Effector memory CD4-positive, alpha-beta T cell (primary cell): ENCODE data around the gene PDGFRB.

Experiments used
- DNase-seq, 3 donors: peaks; one replicate each; pipeline ENCODE4 v3.0.0-alpha.2; 2020
- H3K27ac ChIP-seq: 2 replicates; pipeline ENCODE4 v1.7.0; 2013; ENCODE audit warnings: mild to moderate bottlenecking, low read length, moderate library complexity; ENCODE audit not compliant: insufficient read depth, poor library complexity, severe bottlenecking
- H3K27me3 ChIP-seq: replicated peaks from 2 replicates; pipeline ENCODE4 v1.7.0; 2013; ENCODE audit warnings: mild to moderate bottlenecking, low read length; ENCODE audit not compliant: insufficient read depth, control insufficient read depth, poor library complexity, severe bottlenecking
- H3K36me3 ChIP-seq: 2 replicates; pipeline ENCODE4 v1.7.0; 2013; ENCODE audit warnings: mild to moderate bottlenecking, low read length, moderate library complexity; ENCODE audit not compliant: control insufficient read depth, insufficient read depth
- H3K4me1 ChIP-seq: 2 replicates; pipeline ENCODE4 v1.7.0; 2013; ENCODE audit warnings: low read length, mild to moderate bottlenecking; ENCODE audit not compliant: control insufficient read depth, insufficient read depth, poor library complexity, severe bottlenecking
- H3K4me3 ChIP-seq: 2 replicates; pipeline ENCODE4 v1.7.0; 2013; ENCODE audit warnings: low read length, low read depth, mild to moderate bottlenecking; ENCODE audit not compliant: insufficient read depth, poor library complexity, severe bottlenecking
- H3K9me3 ChIP-seq: 2 replicates; pipeline ENCODE4 v1.7.0; 2013; ENCODE audit warnings: mild to moderate bottlenecking, low read length, moderate library complexity; ENCODE audit not compliant: control insufficient read depth

Gene PDGFRB

DNA sequence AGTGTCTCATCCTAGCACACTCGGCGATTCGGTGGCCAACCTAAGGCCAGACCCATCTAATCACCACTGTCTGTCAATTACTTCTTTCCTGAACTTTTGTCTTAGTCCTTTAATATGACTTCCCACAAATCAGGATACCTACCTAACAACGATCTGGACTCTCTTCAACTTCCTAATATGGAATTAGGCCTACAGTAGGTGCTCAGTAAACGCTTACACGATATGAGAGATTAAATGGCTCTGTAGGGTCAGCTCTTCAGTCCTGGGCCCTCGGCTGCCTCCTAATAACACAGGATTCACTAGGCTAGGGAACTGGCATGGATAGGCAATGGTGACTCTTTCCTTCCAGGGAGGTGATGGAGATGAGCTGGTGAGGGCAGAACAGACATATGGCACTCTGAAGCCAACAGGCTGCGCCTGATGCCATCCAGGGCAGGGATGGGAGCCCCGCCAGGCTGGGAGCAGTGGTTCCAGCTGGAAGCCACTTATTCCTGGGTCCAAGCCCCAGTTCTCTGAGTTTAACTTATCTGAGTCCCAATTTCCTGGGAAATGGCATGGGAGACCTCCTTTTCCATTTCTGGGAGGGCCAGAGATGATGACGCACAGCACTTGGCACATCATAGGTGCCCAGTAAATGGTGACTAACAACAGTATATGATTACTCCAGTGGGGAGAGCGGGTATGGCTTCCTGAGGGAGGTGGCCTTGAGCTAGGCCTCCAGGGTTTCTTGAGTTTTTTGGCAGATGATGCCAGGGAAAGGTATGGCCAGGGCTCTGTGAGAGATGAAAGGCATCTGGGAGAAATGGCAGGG is 7.3 kb downstream of the PDGFRB start:
- no peak overlapping the region for H3K27ac ChIP-seq
- H3K27me3 ChIP-seq, result no peaks in the 10 kb centered on the region
- no peaks in the 10 kb centered on the region for H3K9me3 ChIP-seq
- H3K4me1 ChIP-seq, result no peaks in the 10 kb centered on the region
- DNase-seq, result no peak
- no peak overlapping the region for H3K4me3 ChIP-seq
- no peaks in the 10 kb centered on the region for H3K36me3 ChIP-seq

DNA sequence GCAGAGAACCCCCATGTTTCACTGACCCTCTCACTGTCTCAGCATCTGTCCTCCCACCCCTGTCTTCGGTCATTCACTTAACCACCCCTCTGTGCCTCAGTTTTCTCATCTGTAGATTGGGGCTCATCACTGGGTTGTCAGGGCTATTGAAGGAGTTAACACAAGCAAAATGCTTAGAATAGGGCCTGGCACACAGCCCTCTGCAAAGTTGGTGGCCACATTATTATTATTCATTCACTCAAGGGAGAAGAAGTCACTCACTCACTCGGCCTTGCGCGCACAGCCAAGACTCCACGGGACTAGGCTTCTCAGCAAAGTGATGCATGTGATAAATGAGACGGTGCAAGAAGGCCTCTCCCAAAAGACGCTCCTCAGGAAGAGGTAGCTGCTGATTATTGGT is 8.0 kb downstream of the PDGFRB start:
- H3K27me3 ChIP-seq, result no peaks in the 10 kb centered on the region
- H3K36me3 ChIP-seq, result no peaks in the 10 kb centered on the region
- H3K27ac ChIP-seq, result no peak overlapping the region
- H3K4me3 ChIP-seq, result no peak overlapping the region
- no peaks in the 10 kb centered on the region for H3K4me1 ChIP-seq
- no peak for DNase-seq
- no peaks in the 10 kb centered on the region for H3K9me3 ChIP-seq

DNA sequence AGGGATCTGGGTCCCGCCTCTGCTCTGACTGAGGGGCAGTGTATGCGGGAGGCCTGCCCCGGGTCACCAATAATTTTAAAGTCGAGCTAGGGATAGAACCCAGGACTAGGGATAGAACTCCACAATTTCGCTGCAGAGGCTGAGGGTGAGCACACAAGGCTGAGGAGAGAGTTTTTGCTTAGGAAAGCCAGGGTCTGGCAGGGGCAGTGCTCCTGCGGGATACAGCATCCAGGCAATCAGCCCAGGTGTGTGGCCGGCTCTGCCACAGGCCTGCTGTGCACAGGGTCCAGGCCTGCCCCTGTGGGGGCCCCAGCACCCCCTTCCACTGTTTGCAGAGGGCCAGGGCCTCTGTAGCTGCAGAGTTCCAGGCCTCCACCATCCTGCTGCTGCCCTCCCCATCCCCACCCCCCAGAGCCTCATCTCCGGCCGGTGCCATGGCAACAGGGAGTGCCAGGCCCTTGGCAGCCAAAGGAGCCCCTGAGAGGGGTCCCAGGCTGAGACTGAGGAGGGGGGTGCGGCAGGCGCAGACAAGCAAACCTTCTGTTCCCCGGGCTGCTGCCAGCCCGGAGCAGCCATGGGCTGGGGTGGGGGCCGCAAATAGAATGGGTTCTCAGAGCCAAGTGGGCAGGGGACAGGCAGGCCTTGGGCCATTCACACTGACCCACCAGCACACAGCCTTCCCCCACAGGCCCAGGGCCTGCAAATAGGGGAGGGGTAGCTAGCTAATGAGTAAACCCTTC is 8.6 kb downstream of the PDGFRB start:
- H3K27ac ChIP-seq, result no peak overlapping the region
- no peaks in the 10 kb centered on the region for H3K4me1 ChIP-seq

DNA sequence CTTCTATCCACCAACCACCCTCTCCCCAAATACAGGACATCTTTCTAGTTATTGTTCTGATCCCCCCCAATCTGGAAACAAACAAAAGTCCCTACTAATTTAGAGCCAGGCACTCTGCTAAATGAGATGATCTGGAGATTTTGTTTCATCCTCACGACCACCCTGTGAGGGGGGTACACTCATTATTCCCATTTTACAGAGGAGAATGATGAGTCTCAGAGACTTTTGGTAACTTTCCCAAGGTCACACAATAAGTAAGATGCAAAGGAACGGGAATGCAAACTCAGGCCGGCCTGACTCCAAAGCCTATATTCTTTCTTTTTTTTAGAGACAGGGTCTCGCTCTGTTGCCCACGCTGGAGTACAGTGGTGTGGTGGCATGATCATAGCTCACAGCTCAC is 9.4 kb downstream of the PDGFRB start:
- Histone ChIP-seq H3K36me3 (no peaks in the 10 kb centered on the region), H3K4me3 (no peak overlapping the region), H3K9me3 (no peaks in the 10 kb centered on the region), H3K4me1 (no peaks in the 10 kb centered on the region), H3K27ac (no peak overlapping the region), H3K27me3 (no peaks in the 10 kb centered on the region)
- no peak for DNase-seq

More for the DNA sequence above, 8.6 kb downstream of the PDGFRB start:
- Histone ChIP-seq H3K27me3 (no peaks in the 10 kb centered on the region), H3K36me3 (no peaks in the 10 kb centered on the region), H3K9me3 (no peaks in the 10 kb centered on the region), H3K4me3 (no peak overlapping the region)
- no peak for DNase-seq

DNA sequence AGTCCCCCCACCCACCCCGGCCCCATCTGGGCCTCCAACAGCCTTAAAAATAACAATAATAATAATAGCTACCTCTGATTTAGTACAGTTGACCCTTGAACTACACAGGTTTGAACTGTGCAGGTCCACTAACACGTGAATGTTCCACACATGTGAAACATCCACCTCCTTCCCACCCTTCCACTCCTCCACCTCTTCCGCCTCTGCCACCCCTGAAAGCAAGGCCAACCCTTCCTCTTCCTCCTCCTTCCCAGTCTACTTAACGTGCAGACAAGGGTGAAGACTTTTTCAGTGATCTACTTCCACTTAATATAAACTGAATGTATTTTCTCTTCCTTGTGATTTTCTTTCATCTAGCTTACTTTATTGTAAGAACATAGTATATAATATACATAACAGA is 10.8 kb downstream of the PDGFRB start:
- Histone ChIP-seq H3K27ac (no peak overlapping the region), H3K4me3 (no peak overlapping the region), H3K27me3 (no peaks in the 10 kb centered on the region), H3K36me3 (no peaks in the 10 kb centered on the region), H3K4me1 (no peaks in the 10 kb centered on the region), H3K9me3 (no peaks in the 10 kb centered on the region)
- DNase-seq, result no peak

DNA sequence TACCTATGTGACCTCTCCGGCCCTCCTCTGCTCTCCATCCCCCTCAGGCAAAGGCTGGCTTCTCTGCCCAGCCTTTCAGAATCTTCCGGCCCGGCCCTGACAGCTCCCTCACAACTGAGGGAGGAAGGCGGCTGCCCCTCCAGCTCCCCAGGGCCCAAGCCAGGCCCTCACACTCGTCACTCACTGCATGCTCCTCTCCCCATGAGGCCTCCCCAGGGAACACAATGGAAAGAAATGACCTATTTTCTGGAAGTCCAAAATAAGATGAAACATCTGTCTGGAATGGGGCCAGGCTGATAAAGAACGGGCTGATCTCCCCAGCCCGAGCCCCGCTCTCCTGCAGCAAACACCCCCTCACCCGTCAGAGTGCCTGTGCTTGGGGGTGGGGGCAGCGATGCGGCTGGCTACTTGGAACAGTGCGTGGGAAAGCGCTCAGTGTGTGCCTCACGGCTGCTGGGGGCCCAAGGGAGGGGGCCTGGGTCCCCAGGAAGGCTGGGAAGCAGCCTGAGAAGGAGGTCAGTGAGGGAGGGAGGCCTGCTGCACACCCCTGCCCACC is 11.3 kb downstream of the PDGFRB start:
- Histone ChIP-seq H3K4me3 (no peak overlapping the region), H3K36me3 (no peaks in the 10 kb centered on the region), H3K27me3 (no peaks in the 10 kb centered on the region), H3K9me3 (no peaks in the 10 kb centered on the region), H3K4me1 (no peaks in the 10 kb centered on the region), H3K27ac (no peak overlapping the region)
- DNase-seq, result no peak

DNA sequence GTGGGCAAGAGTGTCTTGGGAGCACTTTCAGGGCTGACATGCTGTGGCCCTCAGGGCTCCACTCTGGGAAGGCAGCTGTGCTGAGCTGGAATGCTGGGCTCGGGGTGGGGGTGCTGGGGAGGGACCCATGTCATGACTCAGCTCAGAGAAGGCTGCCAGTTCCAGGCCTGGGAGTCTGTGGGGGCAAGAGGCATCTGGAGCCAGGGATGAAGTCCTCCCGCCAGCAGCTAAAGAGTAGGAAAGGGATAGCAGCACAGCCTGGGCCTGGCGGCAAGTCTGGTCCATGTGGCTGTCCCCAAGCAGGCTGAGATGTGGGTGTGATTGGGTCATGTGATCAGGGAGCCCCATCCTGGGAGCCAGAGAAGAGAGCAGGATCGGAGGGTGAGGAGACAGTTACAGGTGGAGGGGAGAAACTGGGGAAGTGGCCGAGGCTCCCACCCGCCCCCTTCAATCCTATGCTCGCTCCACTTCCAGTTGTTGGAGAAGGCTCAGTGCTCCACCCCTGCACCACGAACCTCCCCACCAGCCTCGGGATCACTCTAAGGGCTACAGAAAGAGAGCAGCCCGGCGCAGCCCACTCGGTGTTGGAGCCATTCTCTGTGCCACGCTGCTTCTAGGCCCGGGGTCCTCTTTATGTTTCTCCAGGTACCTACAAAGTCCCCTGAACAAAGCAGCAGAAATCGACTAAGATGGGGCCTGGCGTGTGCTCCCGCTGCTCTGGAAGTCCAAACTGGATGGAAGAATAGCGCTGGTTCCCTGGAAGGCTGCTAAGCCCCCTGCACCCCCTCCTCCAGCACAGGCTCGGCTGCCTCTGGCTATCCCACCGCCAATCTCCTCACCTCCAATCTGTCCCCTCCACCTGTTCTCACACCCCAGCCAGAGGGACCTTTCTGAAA is 12.0 kb downstream of the PDGFRB start:
- no peak for DNase-seq
- no peak overlapping the region for H3K4me3 ChIP-seq
- H3K27ac ChIP-seq, result no peak overlapping the region
- H3K36me3 ChIP-seq, result no peaks in the 10 kb centered on the region
- H3K9me3 ChIP-seq, result no peaks in the 10 kb centered on the region
- H3K4me1 ChIP-seq, result no peaks in the 10 kb centered on the region
- no peaks in the 10 kb centered on the region for H3K27me3 ChIP-seq

DNA sequence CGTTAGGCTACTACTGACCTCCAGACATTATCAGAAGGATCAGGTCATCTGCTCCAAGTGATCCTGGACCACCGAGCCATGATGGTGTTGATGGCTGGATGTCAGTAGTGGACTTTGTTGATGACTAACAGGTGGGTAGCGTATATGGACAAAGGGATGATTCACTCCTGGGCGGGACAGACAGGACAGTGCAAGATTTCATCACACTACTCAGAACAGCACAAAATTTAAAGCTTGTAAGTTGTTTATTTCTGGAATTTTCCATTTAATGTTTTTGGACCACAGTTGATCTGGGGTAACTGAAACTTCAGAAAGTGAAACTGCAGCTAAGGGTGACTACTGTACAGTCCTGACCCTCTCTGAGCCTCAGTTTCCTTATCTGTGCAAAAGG is 12.7 kb downstream of the PDGFRB start:
- H3K4me1 ChIP-seq, result no peaks in the 10 kb centered on the region
- H3K4me3 ChIP-seq, result no peak overlapping the region
- H3K36me3 ChIP-seq, result no peaks in the 10 kb centered on the region
- no peak overlapping the region for H3K27ac ChIP-seq
- no peaks in the 10 kb centered on the region for H3K9me3 ChIP-seq
- DNase-seq, result no peak
- no peaks in the 10 kb centered on the region for H3K27me3 ChIP-seq

DNA sequence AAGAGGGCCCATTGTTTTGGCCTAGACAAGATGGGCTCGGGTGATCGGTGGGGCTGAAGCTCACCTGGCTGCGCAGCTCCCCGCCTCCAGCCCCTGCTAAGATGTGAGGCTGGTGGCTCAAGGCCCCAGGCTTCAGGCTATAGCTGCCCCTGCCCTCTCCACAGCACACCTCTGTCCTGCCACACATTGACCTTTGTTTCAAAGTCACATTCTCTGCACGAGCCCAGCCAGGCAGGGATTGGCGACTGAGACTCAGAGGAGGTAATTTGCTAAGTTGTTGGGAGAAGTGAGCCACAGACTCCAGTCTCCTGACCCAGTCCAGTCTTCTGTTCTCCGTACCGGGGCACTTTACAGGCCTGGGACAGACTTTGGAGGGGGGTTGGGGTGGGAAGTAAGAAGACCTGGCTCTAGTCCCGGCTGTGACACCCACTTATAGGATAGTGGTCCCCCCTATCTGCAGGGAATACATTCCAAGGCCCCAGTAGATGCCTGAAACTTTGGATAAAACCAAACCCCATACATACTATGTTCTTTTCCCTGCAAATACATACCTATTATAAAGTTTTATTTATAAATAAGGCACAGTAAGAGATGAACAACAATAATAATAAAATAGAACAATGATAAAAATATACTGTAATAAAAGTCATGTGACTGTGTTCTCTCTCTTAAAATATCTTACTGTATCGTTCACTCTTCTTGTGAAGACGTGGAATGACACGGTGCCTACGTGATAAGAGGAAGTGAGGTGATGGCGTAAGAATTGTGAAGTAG is 13.3 kb downstream of the PDGFRB start:
- Histone ChIP-seq H3K27ac (no peak overlapping the region), H3K27me3 (no peaks in the 10 kb centered on the region), H3K36me3 (no peaks in the 10 kb centered on the region), H3K4me1 (no peaks in the 10 kb centered on the region), H3K4me3 (no peak overlapping the region), H3K9me3 (no peaks in the 10 kb centered on the region)
- DNase-seq, result no peak
